GM23338 (cell line): Measurements from ENCODE around the gene RFPL4A. TPM values are rescaled to one million over a fixed set of nuclear protein-coding genes. Genes with fewer than 3 reads are reported as not detected.

Experiments
- ATAC-seq: fragments of 200-7000 bp; cut with Tn5 transposase; 3 replicates; pipeline ENCODE4 v1.9.1; 2020
- DNase-seq: peaks from one replicate; pipeline ENCODE4 v3.0.0-alpha.2; 2015; ENCODE audit warnings: low spot score
- H2AFZ ChIP-seq: fragments of 200-600 bp; sonication (generic); 2 replicates; pipeline ENCODE4 v1.8.0; 2016; ENCODE audit warnings: antibody characterized with exemption, mild to moderate bottlenecking, moderate library complexity
- H3F3A ChIP-seq: fragments of 200-600 bp; sonication (generic); replicated peaks from 2 replicates; pipeline ENCODE4 v1.8.0; 2017; ENCODE audit warnings: antibody characterized with exemption, mixed run types, low read depth
- H3K27ac ChIP-seq: fragments of 200-600 bp; sonication (generic); 2 replicates; pipeline ENCODE4 v1.6.1; 2016; ENCODE audit warnings: low read depth
- H3K27me3 ChIP-seq: fragments of 200-600 bp; sonication (generic); 2 replicates; pipeline ENCODE4 v1.8.0; 2016; ENCODE audit warnings: mild to moderate bottlenecking, mixed run types, moderate library complexity; ENCODE audit not compliant: insufficient read depth
- H3K36me3 ChIP-seq: fragments of 200-600 bp; sonication (generic); 2 replicates; pipeline ENCODE4 v1.8.0; 2016; ENCODE audit warnings: mild to moderate bottlenecking; ENCODE audit not compliant: insufficient read depth
- H3K4me1 ChIP-seq: fragments of 200-600 bp; sonication (generic); 2 replicates; pipeline ENCODE4 v1.8.0; 2016; ENCODE audit warnings: mild to moderate bottlenecking, moderate library complexity; ENCODE audit not compliant: insufficient read depth
- H3K4me2 ChIP-seq: fragments of 200-600 bp; sonication (generic); 2 replicates; pipeline ENCODE4 v1.7.1; 2017; ENCODE audit warnings: mixed run types
- H3K4me3 ChIP-seq: fragments of 200-600 bp; sonication (generic); 2 replicates; pipeline ENCODE4 v1.6.1; 2016; ENCODE audit warnings: mixed run types
- H3K79me2 ChIP-seq: fragments of 200-600 bp; sonication (generic); replicated peaks from 2 replicates; pipeline ENCODE4 v1.8.0; 2017; ENCODE audit warnings: mild to moderate bottlenecking; ENCODE audit not compliant: insufficient read depth
- H3K9me2 ChIP-seq: fragments of 200-600 bp; sonication (generic); 2 replicates; pipeline ENCODE4 v1.8.0; 2017; ENCODE audit not compliant: insufficient read depth
- H4K20me1 ChIP-seq: fragments of 200-600 bp; sonication (generic); replicated peaks from 2 replicates; pipeline ENCODE4 v1.8.0; 2017; ENCODE audit warnings: mild to moderate bottlenecking; ENCODE audit not compliant: insufficient read depth
- H3K27ac Mint-ChIP-seq: 2 replicates; pipeline ENCODE4 v1.8.0; 2020; ENCODE audit warnings: inconsistent platforms, mild to moderate bottlenecking, moderate library complexity, mixed read lengths
- H3K27me3 Mint-ChIP-seq: 3 replicates; pipeline ENCODE4 v1.8.0; 2022; ENCODE audit warnings: low read depth, mild to moderate bottlenecking, moderate library complexity, mixed read lengths, inconsistent platforms; ENCODE audit not compliant: insufficient read depth, poor library complexity
- H3K36me3 Mint-ChIP-seq: 3 replicates; pipeline ENCODE4 v1.8.0; 2021; ENCODE audit warnings: low read depth, mild to moderate bottlenecking, inconsistent platforms, moderate library complexity, mixed read lengths
- H3K4me1 Mint-ChIP-seq: 3 replicates; pipeline ENCODE4 v1.8.0; 2020; ENCODE audit warnings: mild to moderate bottlenecking, inconsistent platforms, mixed read lengths
- H3K4me3 Mint-ChIP-seq: 3 replicates; pipeline ENCODE4 v1.8.0; 2021; ENCODE audit warnings: moderate library complexity, mild to moderate bottlenecking, inconsistent platforms, mixed read lengths
- H3K9me3 Mint-ChIP-seq: 3 replicates; pipeline ENCODE4 v1.8.0; 2020; ENCODE audit warnings: moderate library complexity, mild to moderate bottlenecking, inconsistent platforms, mixed read lengths
- CREB1 ChIP-seq: fragments of 250-450 bp; sonication (Bioruptor Pico); IDR thresholded peaks from 2 replicates; pipeline ENCODE4 v1.5.0; 2020; ENCODE audit warnings: low read depth, mild to moderate bottlenecking, moderate library complexity
- JUNB ChIP-seq: IDR thresholded peaks from one replicate; pipeline ENCODE4 v1.6.1; 2016; ENCODE audit warnings: antibody characterized with exemption; ENCODE audit not compliant: unreplicated experiment
- NANOG ChIP-seq: IDR thresholded peaks from 2 replicates; pipeline ENCODE4 v1.6.1; 2016; ENCODE audit warnings: antibody characterized with exemption, borderline replicate concordance
- STAT1 ChIP-seq: IDR thresholded peaks from one replicate; pipeline ENCODE4 v1.6.1; 2016; ENCODE audit warnings: antibody characterized with exemption; ENCODE audit not compliant: unreplicated experiment
- ZNF114 ChIP-seq: fragments of 250-450 bp; sonication (Bioruptor Pico); IDR thresholded peaks from 2 replicates; pipeline ENCODE4 v1.5.0; 2020; ENCODE audit warnings: mild to moderate bottlenecking, moderate library complexity
- polyA plus RNA-seq: library from polyadenylated mRNA; unstranded; fragments of >200 nt; fragmentation: Nextera tagmentation; extraction: Ambion mirVana; gene quantifications from 2 replicates; pipeline ENCODE4 v1.2.1, GENCODE V29; 2016
- total RNA-seq: library from RNA; depleted of rRNA; stranded (reverse); fragments of >200 nt; shearing (Covaris generic); gene quantifications from 2 replicates; pipeline ENCODE4 v1.2.3, GENCODE V29; 2014
- TF ChIP-seq, protein P1 (sequence below), 2 experiments: fragments of 200-600 bp in 1 of 2; sonication (generic) in 1 of 2; conservative IDR thresholded peaks; 2 replicates each; pipeline versions ENCODE4 v1.5.1 to v1.6.1; 2016 to 2017; ENCODE audit warnings: antibody characterized with exemption in 2 of 2, low read depth in 2 of 2, mild to moderate bottlenecking in 2 of 2, moderate library complexity in 1 of 2
- TF ChIP-seq, protein P2 (sequence below): IDR thresholded peaks from 2 replicates; pipeline ENCODE4 v1.6.1; 2016; ENCODE audit warnings: antibody characterized with exemption
- TF ChIP-seq, protein P3 (sequence below): IDR thresholded peaks from one replicate; pipeline ENCODE4 v1.6.1; 2018; ENCODE audit warnings: antibody characterized with exemption; ENCODE audit not compliant: unreplicated experiment

The RFPL4A gene
- total and polyA plus RNA-seq, 2 experiments from 2014 or later = not detected

DNA sequence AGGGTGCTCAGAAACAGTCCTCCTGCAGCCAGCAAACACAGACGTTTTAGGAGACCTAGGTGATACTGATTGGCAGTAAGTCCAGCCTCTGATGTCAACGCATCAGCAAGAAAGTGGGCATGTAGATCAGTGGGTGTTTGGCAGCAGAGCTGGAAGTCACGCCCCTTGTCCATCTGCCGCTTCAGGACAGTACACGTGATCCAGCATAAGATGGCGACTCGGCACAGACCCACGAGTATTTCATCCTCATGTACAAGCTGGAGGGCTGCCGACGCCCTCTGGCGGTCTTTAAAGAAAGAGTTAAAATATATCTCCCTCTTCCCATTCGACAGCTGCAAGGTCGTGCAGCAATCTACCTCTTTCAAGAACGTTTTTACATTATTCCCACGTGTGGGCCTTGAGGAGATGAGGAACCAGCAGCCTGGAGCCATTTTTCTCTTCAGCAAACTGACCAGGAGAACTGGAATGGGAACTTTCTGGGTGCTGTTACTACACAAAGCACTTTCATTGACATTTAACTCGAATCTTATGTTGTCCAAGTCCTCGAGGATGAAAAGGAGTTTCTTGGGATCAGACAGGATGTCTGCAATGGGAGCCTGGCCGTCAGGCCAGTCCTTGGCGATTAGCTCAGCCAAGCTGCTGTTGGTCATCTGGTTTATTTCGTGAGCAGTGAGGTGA lies 50.6 kb downstream of the RFPL4A start:
- peak; percentile 80 for DNase-seq
- H3K27ac Mint-ChIP-seq = no peak overlapping the region
- Histone ChIP-seq H3K4me1 (no peaks in the 10 kb centered on the region), H3K9me2 (peaks cover 4% of the 10 kb centered on the region; the same call in 1 of the 2 replicates), H3K4me2 (no peak overlapping the region), H3K36me3 (no peaks in the 10 kb centered on the region; the same call in 1 of the 2 replicates), H3F3A (no peaks in the 10 kb centered on the region), H3K27me3 (no peaks in the 10 kb centered on the region), H2AFZ (no peak overlapping the region), H4K20me1 (no peaks in the 10 kb centered on the region), H3K4me3 (no peak overlapping the region), H3K27ac (no peak overlapping the region), H3K79me2 (no peaks in the 10 kb centered on the region)
- no peak overlapping the region for H3K4me3 Mint-ChIP-seq
- ATAC-seq = peak; percentile 55; the same call in 2 of the 3 replicates
- no peaks in the 10 kb centered on the region for H3K4me1 Mint-ChIP-seq
- no peak for TF ChIP-seq STAT1
- TF ChIP-seq, protein P1, sequence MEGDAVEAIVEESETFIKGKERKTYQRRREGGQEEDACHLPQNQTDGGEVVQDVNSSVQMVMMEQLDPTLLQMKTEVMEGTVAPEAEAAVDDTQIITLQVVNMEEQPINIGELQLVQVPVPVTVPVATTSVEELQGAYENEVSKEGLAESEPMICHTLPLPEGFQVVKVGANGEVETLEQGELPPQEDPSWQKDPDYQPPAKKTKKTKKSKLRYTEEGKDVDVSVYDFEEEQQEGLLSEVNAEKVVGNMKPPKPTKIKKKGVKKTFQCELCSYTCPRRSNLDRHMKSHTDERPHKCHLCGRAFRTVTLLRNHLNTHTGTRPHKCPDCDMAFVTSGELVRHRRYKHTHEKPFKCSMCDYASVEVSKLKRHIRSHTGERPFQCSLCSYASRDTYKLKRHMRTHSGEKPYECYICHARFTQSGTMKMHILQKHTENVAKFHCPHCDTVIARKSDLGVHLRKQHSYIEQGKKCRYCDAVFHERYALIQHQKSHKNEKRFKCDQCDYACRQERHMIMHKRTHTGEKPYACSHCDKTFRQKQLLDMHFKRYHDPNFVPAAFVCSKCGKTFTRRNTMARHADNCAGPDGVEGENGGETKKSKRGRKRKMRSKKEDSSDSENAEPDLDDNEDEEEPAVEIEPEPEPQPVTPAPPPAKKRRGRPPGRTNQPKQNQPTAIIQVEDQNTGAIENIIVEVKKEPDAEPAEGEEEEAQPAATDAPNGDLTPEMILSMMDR (conservative IDR thresholded peaks at IDR 0.05; ENCODE audit: low read depth in 2 of 2) = peak; percentile 53 to 56
- H3K9me3 Mint-ChIP-seq = peaks cover 100% of the 10 kb centered on the region
- peaks cover 4% of the 10 kb centered on the region for H3K27me3 Mint-ChIP-seq
- H3K36me3 Mint-ChIP-seq = peaks cover 26% of the 10 kb centered on the region

DNA sequence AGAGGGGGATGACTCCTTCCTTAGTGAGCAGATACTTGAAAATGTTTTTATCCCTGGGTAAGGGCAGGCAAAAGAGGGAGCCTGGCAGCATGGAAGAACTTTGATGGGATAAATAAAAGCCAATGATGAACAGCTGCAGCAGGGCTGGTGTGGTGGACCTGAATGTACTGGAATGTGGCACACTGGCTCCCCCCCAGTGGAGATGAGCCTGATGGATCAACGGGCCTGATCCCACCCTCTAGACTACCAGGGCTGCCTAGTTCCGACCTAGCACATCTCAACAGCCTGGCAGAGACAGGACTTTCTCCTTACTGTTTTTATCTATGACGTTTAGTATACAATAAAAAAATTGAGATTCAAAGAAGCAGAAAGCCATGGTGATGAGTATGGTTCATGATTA lies 52.4 kb downstream of the RFPL4A start:
- peaks cover 100% of the 10 kb centered on the region for H3K9me3 Mint-ChIP-seq
- H3K4me3 Mint-ChIP-seq = no peak overlapping the region
- Histone ChIP-seq H3K27me3 (no peaks in the 10 kb centered on the region), H4K20me1 (no peaks in the 10 kb centered on the region), H2AFZ (no peak overlapping the region), H3K4me2 (no peak overlapping the region), H3K27ac (no peak overlapping the region), H3K9me2 (peaks cover 4% of the 10 kb centered on the region; the same call in 1 of the 2 replicates), H3K4me1 (no peaks in the 10 kb centered on the region), H3K79me2 (no peaks in the 10 kb centered on the region), H3K4me3 (no peak overlapping the region), H3F3A (no peaks in the 10 kb centered on the region), H3K36me3 (no peaks in the 10 kb centered on the region; the same call in 1 of the 2 replicates)
- H3K27ac Mint-ChIP-seq = no peak overlapping the region
- peaks cover 19% of the 10 kb centered on the region; the same call in 2 of the 3 replicates for H3K36me3 Mint-ChIP-seq
- H3K27me3 Mint-ChIP-seq = peaks cover 4% of the 10 kb centered on the region
- no peaks in the 10 kb centered on the region for H3K4me1 Mint-ChIP-seq
- ATAC-seq = no peak
- no peak for DNase-seq
- TF ChIP-seq NANOG (no peak), STAT1 (no peak), JUNB (no peak), CREB1 (CRISPR knock-in tag) (no peak), ZNF114 (CRISPR knock-in tag) (no peak)
- TF ChIP-seq, protein P2, sequence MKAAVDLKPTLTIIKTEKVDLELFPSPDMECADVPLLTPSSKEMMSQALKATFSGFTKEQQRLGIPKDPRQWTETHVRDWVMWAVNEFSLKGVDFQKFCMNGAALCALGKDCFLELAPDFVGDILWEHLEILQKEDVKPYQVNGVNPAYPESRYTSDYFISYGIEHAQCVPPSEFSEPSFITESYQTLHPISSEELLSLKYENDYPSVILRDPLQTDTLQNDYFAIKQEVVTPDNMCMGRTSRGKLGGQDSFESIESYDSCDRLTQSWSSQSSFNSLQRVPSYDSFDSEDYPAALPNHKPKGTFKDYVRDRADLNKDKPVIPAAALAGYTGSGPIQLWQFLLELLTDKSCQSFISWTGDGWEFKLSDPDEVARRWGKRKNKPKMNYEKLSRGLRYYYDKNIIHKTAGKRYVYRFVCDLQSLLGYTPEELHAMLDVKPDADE = no peak
- TF ChIP-seq, protein P3, sequence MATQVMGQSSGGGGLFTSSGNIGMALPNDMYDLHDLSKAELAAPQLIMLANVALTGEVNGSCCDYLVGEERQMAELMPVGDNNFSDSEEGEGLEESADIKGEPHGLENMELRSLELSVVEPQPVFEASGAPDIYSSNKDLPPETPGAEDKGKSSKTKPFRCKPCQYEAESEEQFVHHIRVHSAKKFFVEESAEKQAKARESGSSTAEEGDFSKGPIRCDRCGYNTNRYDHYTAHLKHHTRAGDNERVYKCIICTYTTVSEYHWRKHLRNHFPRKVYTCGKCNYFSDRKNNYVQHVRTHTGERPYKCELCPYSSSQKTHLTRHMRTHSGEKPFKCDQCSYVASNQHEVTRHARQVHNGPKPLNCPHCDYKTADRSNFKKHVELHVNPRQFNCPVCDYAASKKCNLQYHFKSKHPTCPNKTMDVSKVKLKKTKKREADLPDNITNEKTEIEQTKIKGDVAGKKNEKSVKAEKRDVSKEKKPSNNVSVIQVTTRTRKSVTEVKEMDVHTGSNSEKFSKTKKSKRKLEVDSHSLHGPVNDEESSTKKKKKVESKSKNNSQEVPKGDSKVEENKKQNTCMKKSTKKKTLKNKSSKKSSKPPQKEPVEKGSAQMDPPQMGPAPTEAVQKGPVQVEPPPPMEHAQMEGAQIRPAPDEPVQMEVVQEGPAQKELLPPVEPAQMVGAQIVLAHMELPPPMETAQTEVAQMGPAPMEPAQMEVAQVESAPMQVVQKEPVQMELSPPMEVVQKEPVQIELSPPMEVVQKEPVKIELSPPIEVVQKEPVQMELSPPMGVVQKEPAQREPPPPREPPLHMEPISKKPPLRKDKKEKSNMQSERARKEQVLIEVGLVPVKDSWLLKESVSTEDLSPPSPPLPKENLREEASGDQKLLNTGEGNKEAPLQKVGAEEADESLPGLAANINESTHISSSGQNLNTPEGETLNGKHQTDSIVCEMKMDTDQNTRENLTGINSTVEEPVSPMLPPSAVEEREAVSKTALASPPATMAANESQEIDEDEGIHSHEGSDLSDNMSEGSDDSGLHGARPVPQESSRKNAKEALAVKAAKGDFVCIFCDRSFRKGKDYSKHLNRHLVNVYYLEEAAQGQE = no peak
- TF ChIP-seq, protein P1 (conservative IDR thresholded peaks at IDR 0.05; ENCODE audit: low read depth in 2 of 2) = no peak
